ENCODE results near the gene CEBPA. TPM values are rescaled to one million over a fixed set of nuclear protein-coding genes. Genes with fewer than 3 reads are reported as not detected.
A peak's percentile ranks its signal among the peaks of the same experiment; 100 is the strongest.

CEBPA gene
- total RNA-seq, 1 experiment from 2014 or later: 3.2 TPM

DNA sequence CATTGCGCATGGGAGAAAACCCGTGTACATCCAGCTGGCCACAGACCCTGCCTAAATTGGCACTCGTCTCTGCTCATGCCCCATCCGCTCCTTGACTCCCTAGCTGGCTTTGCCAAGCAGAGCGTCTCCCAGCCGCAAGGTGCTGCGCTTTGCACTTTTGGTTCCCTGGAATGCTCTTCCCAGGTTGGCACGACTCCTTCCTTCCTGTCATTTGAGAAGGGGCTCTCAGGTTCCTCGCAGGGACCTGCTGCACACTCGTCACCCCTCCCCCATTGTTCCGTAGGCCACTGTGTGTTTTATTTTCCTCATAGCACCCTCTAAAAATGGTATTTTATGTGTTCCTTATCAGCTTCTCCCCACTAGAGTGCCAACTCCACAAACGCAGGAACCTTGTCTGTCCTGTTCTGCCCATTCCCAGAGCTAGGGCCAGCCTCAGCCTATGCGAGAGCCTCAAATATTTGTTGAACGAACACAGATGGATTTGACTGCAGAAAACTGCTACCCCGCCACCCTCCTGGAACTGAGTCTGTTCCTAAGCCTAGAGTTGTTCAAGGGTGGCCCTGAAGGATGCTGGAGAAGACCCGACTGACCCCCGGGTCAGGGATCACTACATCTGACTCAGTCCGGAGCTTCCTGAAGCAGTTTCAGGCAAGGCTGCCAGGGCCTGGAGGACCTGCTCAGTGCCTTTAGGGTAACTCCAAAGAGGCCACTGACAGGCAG, 8.4 kb upstream of the CEBPA start:
- Mint-ChIP-seq H3K36me3 (ENCODE audit: insufficient read depth in 1 of 3, low read depth in 3 of 3) (no peaks in the 10 kb centered on the region), H3K4me1 (peaks cover 9% of the 10 kb centered on the region in 2 experiments), H3K9me3 (no peaks in the 10 kb centered on the region), H3K27me3 (ENCODE audit: low read depth) (peaks cover 7% of the 10 kb centered on the region), H3K27ac (peak overlapping the region in 1 of 3 experiments; percentile 6; a peak in 2 of 7 replicates), H3K4me3 (no peak overlapping the region)
- no CpG with 5 or more reads among the region's 18 CpGs for WGBS (ENCODE audit: extremely low coverage, insufficient read length, low lambda C conversion rate)
- no peak overlapping the region for H2BK15ac ChIP-seq (ENCODE audit: low read depth, low read length)
- H4K20me1 ChIP-seq (ENCODE audit: control insufficient read depth, insufficient read depth, insufficient read length): no peaks in the 10 kb centered on the region
- no peak overlapping the region for H2BK120ac ChIP-seq (ENCODE audit: low read depth, low read length, poor library complexity, severe bottlenecking)
- TF ChIP-seq CTCF (conservative IDR thresholded peaks at IDR 0.05): no peak
- H3K56ac ChIP-seq (ENCODE audit: insufficient read length, low read depth, low read length): no peak overlapping the region
- no peak overlapping the region for H4K91ac ChIP-seq (ENCODE audit: insufficient read length, low read depth, low read length)
- H2AK5ac ChIP-seq (ENCODE audit: insufficient read length, low read length): no peak overlapping the region
- no peak overlapping the region for H3K27ac ChIP-seq (ENCODE audit: insufficient read length, low read depth, low read length)
- H4K5ac ChIP-seq (ENCODE audit: insufficient read length, low read depth, low read length): no peak overlapping the region
- H4K8ac ChIP-seq (replicated peaks; ENCODE audit: insufficient read length, low read depth, low read length): no peak overlapping the region
- no peak for DNase-seq
- H3K9ac ChIP-seq (ENCODE audit: extremely low read depth, insufficient read length, low read length): no peak overlapping the region
- H3K79me2 ChIP-seq (ENCODE audit: insufficient read depth, low read length): no peaks in the 10 kb centered on the region
- H2BK12ac ChIP-seq (ENCODE audit: insufficient read length, low read depth, low read length): no peak overlapping the region
- no peaks in the 10 kb centered on the region for H3K4me1 ChIP-seq (ENCODE audit: insufficient read depth, low read length)
- H3K9me3 ChIP-seq (ENCODE audit: control insufficient read depth, low read depth, low read length): no peaks in the 10 kb centered on the region
- H3K14ac ChIP-seq (ENCODE audit: insufficient read depth, low read length): no peak overlapping the region
- no peak overlapping the region for H2AFZ ChIP-seq (ENCODE audit: low read length)
- no peaks in the 10 kb centered on the region for H3K79me1 ChIP-seq (ENCODE audit: insufficient read depth, low read depth, low read length, poor library complexity, severe bottlenecking)
- no peak overlapping the region for H2BK20ac ChIP-seq (ENCODE audit: low read depth, low read length, poor library complexity, severe bottlenecking)
- H3K4me2 ChIP-seq (ENCODE audit: insufficient read depth, insufficient read length, low read length): no peak overlapping the region
- H3K27me3 ChIP-seq (ENCODE audit: insufficient read depth, low read length): no peaks in the 10 kb centered on the region
- no peak overlapping the region for H3K23ac ChIP-seq (ENCODE audit: insufficient read length, low read depth, low read length)
- H3K18ac ChIP-seq (ENCODE audit: insufficient read length, low read depth, low read length): no peak overlapping the region
- no peak overlapping the region for H3T11ph ChIP-seq (ENCODE audit: low read length)
- H3K23me2 ChIP-seq (ENCODE audit: insufficient read length, low read depth, low read length, poor library complexity, severe bottlenecking): no peaks in the 10 kb centered on the region
- no peak overlapping the region for H2BK5ac ChIP-seq (ENCODE audit: insufficient read length, low read length)
- H3K4ac ChIP-seq (ENCODE audit: low read depth, low read length): no peak overlapping the region

Measured in H9 (cell line).